PC-3 (cell line): ENCODE results near the gene KLK15. TPM values are rescaled to one million over a fixed set of nuclear protein-coding genes. Genes with fewer than 3 reads are reported as not detected.

Experiments used
- ATAC-seq: fragments of 200-7000 bp; cut with Tn5 transposase; 2 replicates; pipeline ENCODE4 v1.9.1; 2020; ENCODE audit warnings: mild to moderate bottlenecking, moderate library complexity
- BruUV-seq: library from RNA; stranded (reverse); fragments of 400-500 nt; replicated peaks from 2 replicates; lab custom pipeline; 2021; lab: Mats Ljungman, UMichigan
- CTCF ChIA-PET: fragments of 300-600 bp; sonication (Branson Sonifier 250); formaldehyde crosslinking; loops from one replicate; lab custom pipeline; 2022; ENCODE audit warnings: antibody characterized with exemption; lab: Charles Lee
- POLR2A ChIA-PET: fragments of 300-600 bp; sonication (Branson Sonifier 250); formaldehyde crosslinking; loops from one replicate; lab custom pipeline; 2022; ENCODE audit warnings: antibody characterized with exemption; ENCODE audit not compliant: unreplicated experiment; lab: Charles Lee
- DNase-seq: peaks from one replicate; pipeline ENCODE4 v3.0.0-alpha.2; 2015
- H2AFZ ChIP-seq: fragments of 300-600 bp; sonication (generic); 2 replicates; pipeline ENCODE4 v1.6.0; 2016; ENCODE audit warnings: antibody characterized with exemption, low read length
- H3F3A ChIP-seq: fragments of 300-600 bp; sonication (generic); one replicate; pipeline ENCODE4 v1.6.0; 2017; ENCODE audit warnings: antibody characterized with exemption, low read length, control low read depth, mild to moderate bottlenecking; ENCODE audit not compliant: unreplicated experiment
- H3K27ac ChIP-seq: fragments of 300-600 bp; sonication (generic); 2 replicates; pipeline ENCODE4 v1.5.1; 2016; ENCODE audit warnings: mild to moderate bottlenecking, low read length
- H3K27me3 ChIP-seq: fragments of 300-600 bp; sonication (generic); 2 replicates; pipeline ENCODE4 v1.6.1; 2016; ENCODE audit warnings: low read length, mixed read lengths
- H3K36me3 ChIP-seq: fragments of 300-600 bp; sonication (generic); 2 replicates; pipeline ENCODE4 v1.6.1; 2016; ENCODE audit warnings: low read depth, mixed run types, low read length, mixed read lengths
- H3K4me1 ChIP-seq: fragments of 300-600 bp; sonication (generic); 2 replicates; pipeline ENCODE4 v1.5.1; 2016; ENCODE audit warnings: low read length; ENCODE audit not compliant: insufficient read depth
- H3K4me2 ChIP-seq: fragments of 300-600 bp; sonication (generic); 2 replicates; pipeline ENCODE4 v1.6.0; 2016; ENCODE audit warnings: low read length
- H3K4me3 ChIP-seq: fragments of 300-600 bp; sonication (generic); 2 replicates; pipeline ENCODE4 v1.5.1; 2016; ENCODE audit warnings: mild to moderate bottlenecking, low read length, mixed read lengths
- H3K79me2 ChIP-seq: fragments of 300-600 bp; sonication (generic); 2 replicates; pipeline ENCODE4 v1.6.1; 2017; ENCODE audit warnings: low read length, mixed read lengths
- H3K9ac ChIP-seq: fragments of 300-600 bp; sonication (generic); 2 replicates; pipeline ENCODE4 v1.6.0; 2016; ENCODE audit warnings: mild to moderate bottlenecking, low read length
- H3K9me2 ChIP-seq: fragments of 300-600 bp; sonication (generic); replicated peaks from 2 replicates; pipeline ENCODE4 v1.6.1; 2016; ENCODE audit warnings: mixed run types, low read length, mixed read lengths
- H3K9me3 ChIP-seq: fragments of 300-600 bp; sonication (generic); 2 replicates; pipeline ENCODE4 v1.6.1; 2016; ENCODE audit warnings: low read length, mixed read lengths
- H4K20me1 ChIP-seq: fragments of 300-600 bp; sonication (generic); 2 replicates; pipeline ENCODE4 v1.6.1; 2016; ENCODE audit warnings: low read length, mixed read lengths
- EZH2 ChIP-seq: fragments of 300-600 bp; sonication (generic); IDR thresholded peaks from one replicate; pipeline ENCODE4 v1.6.1; 2017; ENCODE audit warnings: antibody characterized with exemption, mild to moderate bottlenecking, low read length; ENCODE audit not compliant: unreplicated experiment
- EZH2phosphoT487 ChIP-seq: fragments of 300-600 bp; sonication (generic); IDR thresholded peaks from 2 replicates; pipeline ENCODE4 v1.6.1; 2018; ENCODE audit warnings: mild to moderate bottlenecking, antibody characterized with exemption, low read length, borderline replicate concordance
- intact Hi-C: fragments of 100-400 bp; cut with micrococcal nuclease; formaldehyde crosslinking; loops from 2 replicates; pipeline ENCODE4 v1.9.0; 2023
- total RNA-seq: library from RNA; depleted of rRNA; stranded (reverse); fragments of >200 nt; gene quantifications from 2 replicates; pipeline ENCODE4 v1.2.3, GENCODE V29; 2014
- TF ChIP-seq, protein P1 (sequence below): fragments of 300-600 bp; sonication (generic); conservative IDR thresholded peaks from 2 replicates; pipeline ENCODE4 v1.5.1; 2017; ENCODE audit warnings: antibody characterized with exemption, low read depth, mild to moderate bottlenecking, low read length

KLK15 gene
- total RNA-seq, 1 experiment from 2014 or later: 1.3 TPM

DNA sequence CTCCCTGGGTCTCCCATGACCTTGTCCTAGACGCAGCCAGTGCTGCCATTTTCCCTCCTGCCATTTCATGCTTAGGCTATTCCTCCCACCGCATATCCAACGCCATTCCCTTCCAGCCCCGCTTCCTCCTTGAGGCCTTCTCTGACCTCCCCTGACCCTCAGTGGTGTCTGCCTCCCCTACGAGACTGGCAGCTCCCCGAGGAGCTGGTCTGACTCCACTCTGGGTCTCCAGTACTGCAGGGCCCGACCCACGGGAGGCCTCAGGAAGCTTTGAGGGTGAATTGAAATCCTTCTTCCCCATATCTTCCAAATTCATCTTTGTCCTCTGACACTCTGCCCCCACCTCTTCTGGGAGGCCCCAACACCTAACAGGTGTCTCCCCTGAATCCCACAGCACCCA, 708 bp downstream of the KLK15 start:
- Histone ChIP-seq H3K27me3 (peaks cover 29% of the 10 kb centered on the region), H3K4me2 (no peak overlapping the region), H3K9me3 (no peaks in the 10 kb centered on the region), H3K36me3 (no peaks in the 10 kb centered on the region), H3F3A (no peaks in the 10 kb centered on the region), H3K9me2 (no peaks in the 10 kb centered on the region), H3K27ac (no peak overlapping the region), H3K9ac (no peak overlapping the region), H3K79me2 (no peaks in the 10 kb centered on the region), H4K20me1 (no peaks in the 10 kb centered on the region), H3K4me3 (no peak overlapping the region), H3K4me1 (peaks cover 3% of the 10 kb centered on the region; the same call in 1 of the 2 replicates), H2AFZ (no peak overlapping the region)
- TF ChIP-seq EZH2phosphoT487 (no peak), EZH2 (no peak)
- TF ChIP-seq, protein P1, sequence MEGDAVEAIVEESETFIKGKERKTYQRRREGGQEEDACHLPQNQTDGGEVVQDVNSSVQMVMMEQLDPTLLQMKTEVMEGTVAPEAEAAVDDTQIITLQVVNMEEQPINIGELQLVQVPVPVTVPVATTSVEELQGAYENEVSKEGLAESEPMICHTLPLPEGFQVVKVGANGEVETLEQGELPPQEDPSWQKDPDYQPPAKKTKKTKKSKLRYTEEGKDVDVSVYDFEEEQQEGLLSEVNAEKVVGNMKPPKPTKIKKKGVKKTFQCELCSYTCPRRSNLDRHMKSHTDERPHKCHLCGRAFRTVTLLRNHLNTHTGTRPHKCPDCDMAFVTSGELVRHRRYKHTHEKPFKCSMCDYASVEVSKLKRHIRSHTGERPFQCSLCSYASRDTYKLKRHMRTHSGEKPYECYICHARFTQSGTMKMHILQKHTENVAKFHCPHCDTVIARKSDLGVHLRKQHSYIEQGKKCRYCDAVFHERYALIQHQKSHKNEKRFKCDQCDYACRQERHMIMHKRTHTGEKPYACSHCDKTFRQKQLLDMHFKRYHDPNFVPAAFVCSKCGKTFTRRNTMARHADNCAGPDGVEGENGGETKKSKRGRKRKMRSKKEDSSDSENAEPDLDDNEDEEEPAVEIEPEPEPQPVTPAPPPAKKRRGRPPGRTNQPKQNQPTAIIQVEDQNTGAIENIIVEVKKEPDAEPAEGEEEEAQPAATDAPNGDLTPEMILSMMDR: no peak
- intact Hi-C loops: no loop called here
- POLR2A ChIA-PET: no interaction called here
- no peak for DNase-seq
- CTCF ChIA-PET: no interaction called here
- BruUV-seq: no TSS peak
- ATAC-seq: no peak

- Histone ChIP-seq H3K27me3 (peaks cover 18% of the 10 kb centered on the region), H3F3A (no peaks in the 10 kb centered on the region), H3K36me3 (no peaks in the 10 kb centered on the region), H3K9me2 (no peaks in the 10 kb centered on the region), H3K79me2 (no peaks in the 10 kb centered on the region), H3K27ac (no peak overlapping the region), H2AFZ (no peak overlapping the region), H4K20me1 (no peaks in the 10 kb centered on the region), H3K4me3 (no peak overlapping the region), H3K9ac (no peak overlapping the region), H3K9me3 (no peaks in the 10 kb centered on the region), H3K4me1 (peaks cover under 1% of the 10 kb centered on the region; the same call in 1 of the 2 replicates), H3K4me2 (no peak overlapping the region)
- ChIA-PET CTCF (no interaction called here), POLR2A (no interaction called here)
- DNase-seq (no peak), ATAC-seq (no peak)
- BruUV-seq: no TSS peak
- TF ChIP-seq, protein P1: no peak
- TF ChIP-seq EZH2 (no peak), EZH2phosphoT487 (no peak)
- intact Hi-C loops: no loop called here
Observed at GRCh38 chr19:50831026-50831396, 2.4 kb downstream of the KLK15 start.

GRCh38 chr19:50830266-50831025, 2.9 kb downstream of the KLK15 start:
- Histone ChIP-seq H3K9me3 (no peaks in the 10 kb centered on the region), H3K9me2 (no peaks in the 10 kb centered on the region)
- CTCF ChIA-PET: no interaction called here

More at GRCh38 chr19:50830266-50831025, 2.9 kb downstream of the KLK15 start:
- BruUV-seq: no TSS peak
- Histone ChIP-seq H4K20me1 (no peaks in the 10 kb centered on the region), H2AFZ (no peak overlapping the region), H3K27me3 (peaks cover 18% of the 10 kb centered on the region; the same call in 1 of the 2 replicates), H3K36me3 (no peaks in the 10 kb centered on the region), H3K79me2 (no peaks in the 10 kb centered on the region), H3K9ac (no peak overlapping the region), H3F3A (no peaks in the 10 kb centered on the region), H3K4me1 (no peaks in the 10 kb centered on the region), H3K4me3 (no peak overlapping the region), H3K27ac (no peak overlapping the region), H3K4me2 (no peak overlapping the region)
- DNase-seq (no peak), ATAC-seq (no peak)
- POLR2A ChIA-PET: no interaction called here
- TF ChIP-seq, protein P1: no peak
- no peak for TF ChIP-seq EZH2phosphoT487
- TF ChIP-seq EZH2: no peak
- intact Hi-C loops: no loop called here
